Measurements from ENCODE around the gene CDH22. TPM values are rescaled to one million over a fixed set of nuclear protein-coding genes. Genes with fewer than 3 reads are reported as not detected.

Gene CDH22
- total and polyA plus RNA-seq, 2 experiments from 2014 or later = not detected

GRCh38 chr20:46134716-46135115, 173.6 kb downstream of the CDH22 start:
- DNase-seq (ENCODE audit: low read depth in 1 of 2, low spot score in 1 of 2) = no peak
- TF ChIP-seq CTCF (IDR thresholded peaks at IDR 0.05; ENCODE audit: low read depth, low read length) = no peak
- no peak overlapping the region for H3K4me3 ChIP-seq
- no peaks in the 10 kb centered on the region for H3K36me3 ChIP-seq
- no peak overlapping the region for H3K27ac ChIP-seq
- H3K4me1 ChIP-seq (ENCODE audit: low read depth) = peaks cover 14% of the 10 kb centered on the region
- no peaks in the 10 kb centered on the region for H3K27me3 ChIP-seq
- no peaks in the 10 kb centered on the region for H3K9me3 ChIP-seq (ENCODE audit: low read depth)

GRCh38 chr20:46133886-46134654, 174.2 kb downstream of the CDH22 start:
- no peaks in the 10 kb centered on the region for H3K9me3 ChIP-seq (ENCODE audit: low read depth)
- no peaks in the 10 kb centered on the region for H3K27me3 ChIP-seq
- H3K4me1 ChIP-seq (ENCODE audit: low read depth) = peaks cover 11% of the 10 kb centered on the region
- H3K27ac ChIP-seq = no peak overlapping the region
- TF ChIP-seq CTCF (IDR thresholded peaks at IDR 0.05; ENCODE audit: low read depth, low read length) = no peak
- no peak overlapping the region for H3K4me3 ChIP-seq
- DNase-seq (ENCODE audit: low read depth in 1 of 2, low spot score in 1 of 2) = no peak
- no peaks in the 10 kb centered on the region for H3K36me3 ChIP-seq

- TF ChIP-seq CTCF (IDR thresholded peaks at IDR 0.05; ENCODE audit: low read depth, low read length) = peak; percentile 89
Observed at GRCh38 chr20:46132705-46133120, 175.6 kb downstream of the CDH22 start.

GRCh38 chr20:46131396-46131795, 176.9 kb downstream of the CDH22 start:
- no peaks in the 10 kb centered on the region for H3K27me3 ChIP-seq
- H3K36me3 ChIP-seq = no peaks in the 10 kb centered on the region
- peaks cover 10% of the 10 kb centered on the region for H3K4me1 ChIP-seq (ENCODE audit: low read depth)
- no peak overlapping the region for H3K4me3 ChIP-seq
- no peak overlapping the region for H3K27ac ChIP-seq
- TF ChIP-seq CTCF (IDR thresholded peaks at IDR 0.05; ENCODE audit: low read depth, low read length) = no peak
- peak in 1 of 2 donors; percentile 61 for DNase-seq (ENCODE audit: low read depth in 1 of 2, low spot score in 1 of 2)
- H3K9me3 ChIP-seq (ENCODE audit: low read depth) = no peaks in the 10 kb centered on the region

More at GRCh38 chr20:46132705-46133120, 175.6 kb downstream of the CDH22 start:
- no peak overlapping the region for H3K27ac ChIP-seq
- H3K9me3 ChIP-seq (ENCODE audit: low read depth) = no peaks in the 10 kb centered on the region
- DNase-seq (ENCODE audit: low read depth in 1 of 2, low spot score in 1 of 2) = peak; percentile 73 to 84
- no peaks in the 10 kb centered on the region for H3K27me3 ChIP-seq
- no peaks in the 10 kb centered on the region for H3K36me3 ChIP-seq
- H3K4me3 ChIP-seq = no peak overlapping the region
- H3K4me1 ChIP-seq (ENCODE audit: low read depth) = peaks cover 10% of the 10 kb centered on the region

- no peak for TF ChIP-seq CTCF (IDR thresholded peaks at IDR 0.05; ENCODE audit: low read depth, low read length)
- Histone ChIP-seq H3K9me3 (ENCODE audit: low read depth) (no peaks in the 10 kb centered on the region), H3K27me3 (no peaks in the 10 kb centered on the region), H3K4me3 (no peak overlapping the region), H3K36me3 (no peaks in the 10 kb centered on the region), H3K27ac (no peak overlapping the region), H3K4me1 (ENCODE audit: low read depth) (peaks cover 10% of the 10 kb centered on the region)
- no peak for DNase-seq (ENCODE audit: low read depth in 1 of 2, low spot score in 1 of 2)
Observed at GRCh38 chr20:46130534-46130933, 177.8 kb downstream of the CDH22 start.
